PC-3 (cell line): ENCODE results near the gene PTGES3.

Experiments
- CTCF ChIP-seq: fragments of 300-600 bp; sonication (generic); conservative IDR thresholded peaks from 2 replicates; pipeline ENCODE4 v1.5.1; 2017; ENCODE audit warnings: antibody characterized with exemption, low read depth, mild to moderate bottlenecking, low read length
- EZH2 ChIP-seq: fragments of 300-600 bp; sonication (generic); IDR thresholded peaks from one replicate; pipeline ENCODE4 v1.6.1; 2017; ENCODE audit warnings: antibody characterized with exemption, mild to moderate bottlenecking, low read length; ENCODE audit not compliant: unreplicated experiment

- TF ChIP-seq CTCF (no peak), EZH2 (no peak)
Measured at GRCh38 chr12:56723352-56723751, 35.3 kb upstream of the PTGES3 start.
